Measurements from ENCODE around the gene TRIM27.
"Not testable (repeated sequence)": the region's sequence is repeated elsewhere in the genome, so short reads cannot be mapped to it uniquely, and the experiment has no call there.

TRIM27 gene

GRCh38 chr6:28923318-28924102, at the start of gene TRIM27:
Gene TRIM27 (minus strand): TSS chr6:28923985. CDS start chr6:28923632, 353 bp downstream.
- DNase-seq (ENCODE audit: low read depth), result no peak

- not testable (repeated sequence) for DNase-seq (ENCODE audit: low read depth)
Observed at GRCh38 chr6:28970056-28970455, 46.3 kb upstream of the TRIM27 start.

DNA sequence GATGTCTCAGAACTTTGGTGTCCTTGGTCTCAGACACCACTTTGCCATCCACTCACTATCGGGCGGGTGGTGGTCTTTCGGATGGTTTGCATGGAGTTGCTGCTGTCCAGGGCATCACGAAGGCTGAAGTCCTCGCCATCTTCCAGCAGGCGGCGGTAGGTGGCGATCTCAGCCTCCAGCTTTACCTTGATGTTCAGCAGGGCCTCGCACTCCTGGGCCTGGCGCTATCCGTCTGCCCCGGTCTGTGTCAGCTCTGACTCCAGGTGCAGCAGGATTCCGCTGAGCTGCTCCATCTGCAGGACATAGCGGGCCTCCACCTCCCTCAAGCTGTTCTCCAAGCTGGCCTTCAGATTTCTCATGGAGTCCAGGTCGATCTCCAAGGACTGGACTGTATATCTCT, 45.3 kb upstream of the TRIM27 start:
- DNase-seq (ENCODE audit: low read depth), result no peak

- DNase-seq (ENCODE audit: low read depth), result no peak
Observed at GRCh38 chr6:28968476-28968875, 44.7 kb upstream of the TRIM27 start.

DNA sequence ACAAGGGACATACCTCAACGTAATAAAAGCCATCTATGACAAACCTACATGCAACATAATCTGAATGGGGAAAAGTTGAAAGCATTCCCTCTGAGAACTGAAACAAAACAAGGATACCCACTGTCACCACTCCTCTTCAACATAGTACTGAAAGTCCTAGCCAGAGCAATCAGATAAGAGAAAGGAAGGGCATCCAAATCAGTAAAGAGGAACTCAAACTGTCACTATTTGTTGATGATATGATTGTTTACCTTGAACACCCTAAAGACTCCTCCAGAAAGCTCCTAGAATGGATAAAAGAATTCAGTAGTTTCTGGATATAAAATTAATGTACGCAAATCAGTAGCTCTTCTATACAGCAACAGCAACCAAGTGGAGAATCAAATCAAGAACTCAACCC, 41.9 kb upstream of the TRIM27 start:
- no peak for DNase-seq (ENCODE audit: low read depth)

DNA sequence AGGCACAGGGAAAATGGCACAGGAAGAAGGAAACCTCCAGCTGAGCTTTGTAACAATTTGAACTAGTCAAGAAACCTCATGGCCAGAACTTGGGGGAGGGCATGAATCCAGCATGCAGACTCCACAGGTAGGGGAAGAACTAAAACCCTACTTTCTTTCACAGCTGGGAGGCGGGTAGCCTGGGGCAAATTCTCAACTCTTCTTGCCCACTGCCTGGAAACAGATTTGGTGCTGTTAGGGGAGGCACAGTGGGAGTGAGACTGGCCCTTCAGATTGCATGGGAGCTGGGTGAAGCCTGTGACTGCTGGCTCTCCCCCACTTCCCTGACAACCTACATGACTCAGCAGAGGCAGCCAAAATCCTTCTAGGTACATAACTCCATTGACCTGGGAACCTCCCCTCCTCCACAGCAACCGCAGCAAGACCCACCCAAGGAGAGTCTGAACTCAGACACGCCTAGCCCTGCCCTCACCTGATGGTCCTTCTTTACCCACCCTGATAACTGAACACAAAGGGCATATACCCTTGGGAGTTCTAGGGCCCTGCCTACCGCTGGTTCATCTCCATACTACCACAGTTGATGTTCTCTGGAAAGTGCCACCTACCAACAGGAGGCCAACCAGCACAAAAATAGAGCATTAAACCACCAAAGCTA, 37.2 kb upstream of the TRIM27 start:
- DNase-seq (ENCODE audit: low read depth), result no peak

DNA sequence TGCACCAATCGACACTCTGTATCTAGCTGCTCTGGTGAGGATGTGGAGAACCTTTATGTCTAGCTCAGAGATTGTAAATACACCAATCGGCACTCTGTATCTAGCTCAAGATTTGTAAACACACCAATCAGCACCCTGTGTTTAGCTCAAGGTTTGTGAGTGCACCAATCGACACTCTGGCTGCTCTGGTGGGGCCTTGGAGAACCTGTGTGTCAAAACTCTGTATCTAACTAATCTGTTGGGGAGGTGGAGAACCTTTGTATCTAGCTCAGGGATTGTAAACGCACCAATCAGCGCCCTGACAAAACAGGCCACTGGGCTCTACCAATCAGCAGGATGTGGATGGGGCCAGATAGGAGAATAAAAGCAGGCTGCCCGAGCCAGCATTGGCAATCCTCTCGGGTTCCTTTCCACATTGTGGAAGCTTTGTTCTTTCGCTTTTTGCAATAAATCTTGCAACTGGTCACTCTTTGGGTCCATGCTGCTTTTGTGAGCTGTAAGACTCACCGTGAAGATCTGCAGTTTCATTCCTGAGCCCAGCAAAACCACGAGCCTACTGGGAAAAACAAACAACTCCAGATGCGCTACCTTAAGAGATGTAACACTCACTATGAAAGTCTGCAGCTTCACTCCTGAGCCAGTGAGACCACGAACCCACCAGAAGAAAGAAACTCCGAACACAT, 34.9 kb upstream of the TRIM27 start:
- not testable (repeated sequence) for DNase-seq (ENCODE audit: low read depth)

GRCh38 chr6:28957795-28958314, 34.1 kb upstream of the TRIM27 start:
- DNase-seq (ENCODE audit: low read depth), result not testable (repeated sequence)

- DNase-seq (ENCODE audit: low read depth), result no peak
Observed at GRCh38 chr6:28956331-28956730, 32.5 kb upstream of the TRIM27 start.

- no peak for DNase-seq (ENCODE audit: low read depth)
Observed at GRCh38 chr6:28953585-28954258, 29.9 kb upstream of the TRIM27 start.

DNA sequence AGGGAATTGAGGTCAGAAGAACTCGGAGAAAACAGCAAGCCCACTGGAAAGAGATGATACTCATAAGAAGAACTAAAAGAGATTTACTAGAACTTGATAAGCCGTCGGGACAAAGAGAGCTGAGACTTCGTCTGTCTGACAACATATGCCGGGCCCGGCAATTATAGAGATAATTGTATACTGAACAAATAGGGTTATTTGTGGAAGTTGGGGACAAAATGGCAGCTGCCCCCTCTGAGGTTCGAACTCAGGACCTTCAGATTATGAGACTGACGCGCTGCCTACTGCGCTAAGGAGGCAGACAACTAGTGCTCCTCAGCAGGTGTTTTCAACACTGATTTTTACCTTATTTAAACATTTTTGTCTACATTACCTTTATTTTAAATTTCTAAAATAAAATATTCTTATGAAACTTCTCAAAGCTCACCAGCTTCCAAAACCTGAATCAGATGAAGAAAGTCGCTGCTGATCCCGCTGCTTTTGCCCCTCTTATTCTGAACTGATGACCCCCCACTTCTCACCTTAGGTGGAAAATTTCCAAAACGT, 29.3 kb upstream of the TRIM27 start:
- DNase-seq (ENCODE audit: low read depth), result no peak

DNA sequence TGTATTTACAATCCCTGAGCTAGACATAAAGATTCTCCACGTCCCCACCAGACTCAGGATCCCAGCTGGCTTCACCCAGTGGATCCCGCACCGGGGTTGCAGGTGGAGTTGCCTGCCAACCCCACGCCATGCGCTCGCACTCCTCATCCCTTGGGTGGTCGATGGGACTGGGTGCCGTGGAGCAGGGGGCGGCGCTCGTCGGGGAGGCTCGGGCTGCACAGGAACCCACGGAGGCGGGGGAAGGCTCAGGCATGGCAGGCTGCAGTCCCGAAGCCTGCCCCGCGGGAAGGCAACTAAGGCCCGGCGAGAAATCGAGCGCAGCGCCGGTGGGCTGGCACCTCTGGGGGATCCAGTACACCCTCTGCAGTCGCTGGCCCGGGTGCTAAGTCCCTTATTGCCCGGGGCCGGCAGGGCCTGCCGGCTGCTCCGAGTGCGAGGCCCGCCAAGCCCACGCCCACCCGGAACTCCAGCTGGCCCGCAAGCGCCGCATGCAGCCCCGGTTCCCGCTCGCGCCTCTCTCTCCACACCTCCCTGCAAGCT, 25.9 kb upstream of the TRIM27 start:
- DNase-seq (ENCODE audit: low read depth), result not testable (repeated sequence)

DNA sequence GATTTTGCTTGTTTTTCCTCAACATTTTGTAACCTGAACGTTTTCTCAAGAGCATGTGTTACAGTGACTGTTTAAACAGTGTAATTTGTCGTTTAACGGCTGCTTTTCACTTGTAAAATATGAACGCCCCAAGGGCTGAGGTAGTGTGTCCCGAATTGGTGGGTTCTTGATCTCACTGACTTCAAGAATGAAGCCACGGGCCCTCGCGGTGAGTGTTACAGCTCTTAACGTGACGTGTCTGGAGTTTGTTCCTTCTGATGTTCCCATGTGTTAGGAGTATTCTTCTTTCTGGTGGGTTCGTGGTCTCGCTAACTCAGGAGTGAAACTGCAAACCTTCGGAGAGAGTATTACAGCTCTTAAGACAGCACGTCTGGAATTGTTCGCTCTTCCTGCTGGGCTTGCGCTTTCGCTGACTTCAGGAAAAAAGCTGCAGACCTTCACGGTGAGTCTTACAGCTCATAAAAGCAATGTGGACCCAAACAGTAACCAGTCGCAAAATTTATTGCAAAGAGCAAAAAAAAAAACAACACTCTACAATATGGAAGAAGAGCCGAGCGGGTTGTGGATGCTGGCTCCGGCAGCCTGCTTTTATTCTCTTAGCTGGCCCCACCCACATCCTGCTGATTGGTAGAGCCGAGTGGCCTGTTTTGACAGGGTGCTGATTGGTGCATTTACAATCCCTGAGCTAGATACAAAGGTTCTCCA, 25.1 kb upstream of the TRIM27 start:
- DNase-seq (ENCODE audit: low read depth), result no peak

DNA sequence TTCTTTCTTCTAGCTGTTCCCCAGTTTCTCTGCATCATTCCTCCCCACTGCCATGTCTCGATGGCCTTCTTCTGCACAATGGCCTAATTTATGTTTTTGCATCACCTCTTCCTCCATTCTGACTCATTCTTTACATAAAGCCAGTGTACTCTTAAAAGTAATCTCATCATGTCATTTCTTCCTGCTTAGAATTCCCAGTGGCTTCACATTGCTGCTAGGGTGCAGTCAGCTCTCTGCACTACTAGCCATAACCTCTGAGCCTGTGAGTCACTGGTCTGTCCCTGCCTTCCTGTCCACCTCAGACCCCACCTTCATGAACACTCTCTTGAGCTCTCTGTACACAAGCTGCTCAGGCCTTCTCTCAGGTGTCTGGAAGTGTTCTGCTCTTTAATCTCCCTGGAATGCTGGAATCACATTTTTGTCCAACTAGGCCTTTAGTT, 24.1 kb upstream of the TRIM27 start:
- DNase-seq (ENCODE audit: low read depth), result no peak

GRCh38 chr6:28947067-28947765, 23.4 kb upstream of the TRIM27 start:
- no peak for DNase-seq (ENCODE audit: low read depth)

GRCh38 chr6:28945349-28945748, 21.6 kb upstream of the TRIM27 start:
- DNase-seq (ENCODE audit: low read depth), result no peak

DNA sequence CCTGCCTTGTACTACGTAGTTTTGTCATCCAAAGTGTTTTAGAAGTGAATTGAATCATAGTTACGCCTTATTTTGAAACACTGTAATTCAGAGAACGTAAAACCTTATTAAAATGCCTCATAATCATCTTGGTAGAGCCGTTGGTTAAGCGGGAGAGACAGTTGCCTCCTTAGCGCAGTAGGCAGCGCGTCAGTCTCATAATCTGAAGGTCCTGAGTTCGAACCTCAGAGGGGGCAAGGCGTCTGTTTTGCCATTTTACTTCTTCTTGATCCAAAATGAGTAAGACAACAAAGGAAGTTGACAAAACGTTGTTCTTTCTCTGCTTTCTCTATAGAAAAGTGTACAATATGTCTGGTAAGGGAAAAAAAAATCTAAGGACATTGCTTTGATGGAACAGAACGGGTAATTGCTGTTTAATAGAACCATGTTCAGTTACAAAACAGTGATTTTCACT, 20.7 kb upstream of the TRIM27 start:
- DNase-seq (ENCODE audit: low read depth), result no peak

GRCh38 chr6:28943557-28944411, 20.0 kb upstream of the TRIM27 start:
- no peak for DNase-seq (ENCODE audit: low read depth)

DNA sequence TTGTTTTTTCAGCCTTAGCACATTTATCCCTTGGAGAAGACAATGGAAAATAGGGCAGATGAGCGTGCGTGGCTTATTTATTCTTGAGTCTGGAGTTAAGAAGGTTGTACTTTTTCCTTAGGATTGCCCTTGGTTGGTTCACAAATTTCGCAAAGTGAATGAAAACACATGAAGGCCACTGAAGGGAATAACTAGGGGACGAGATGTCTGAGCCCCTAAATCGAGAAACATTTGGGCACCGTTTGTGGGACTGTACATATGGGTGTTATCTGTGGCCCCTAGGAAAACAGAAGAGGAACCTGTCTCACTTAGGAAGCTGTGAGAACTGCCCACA, 19.4 kb upstream of the TRIM27 start:
- no peak for DNase-seq (ENCODE audit: low read depth)

Data from GM04503 (cell line).